MCF 10A (cell line): ENCODE measurements around the gene DOP1A. TPM values are rescaled to one million over a fixed set of nuclear protein-coding genes. Genes with fewer than 3 reads are reported as not detected.

Source experiments
- BruUV-seq: library from RNA; stranded (reverse); fragments of 400-500 nt; replicated peaks from 2 replicates; lab custom pipeline; 2021; lab: Mats Ljungman, UMichigan
- CTCF ChIA-PET: fragments of 300-600 bp; sonication (Branson Sonifier 250); formaldehyde crosslinking; extraction: SDS; loops from one replicate; lab custom pipeline; 2021; ENCODE audit warnings: antibody characterized with exemption, inconsistent platforms; lab: Yijun Ruan, JAX
- POLR2A ChIA-PET: fragments of 300-600, 350-650 bp; sonication (Branson Sonifier 250); formaldehyde crosslinking; extraction: SDS; loops from one replicate; lab custom pipeline; 2020; ENCODE audit warnings: antibody characterized with exemption, inconsistent platforms; lab: Yijun Ruan, JAX
- DNase-seq: peaks from one replicate; pipeline ENCODE4 v3.0.0-alpha.2; 2018; ENCODE audit not compliant: unreplicated experiment
- H3K27ac Mint-ChIP-seq: one replicate; pipeline ENCODE4 v1.8.0; 2022; ENCODE audit warnings: mild to moderate bottlenecking, low read depth, mixed read lengths; ENCODE audit not compliant: unreplicated experiment
- H3K27me3 Mint-ChIP-seq: one replicate; pipeline ENCODE4 v1.8.0; 2022; ENCODE audit warnings: mixed read lengths; ENCODE audit not compliant: insufficient read depth, unreplicated experiment
- H3K36me3 Mint-ChIP-seq: one replicate; pipeline ENCODE4 v1.8.0; 2022; ENCODE audit warnings: mild to moderate bottlenecking, moderate library complexity, mixed read lengths; ENCODE audit not compliant: insufficient read depth, unreplicated experiment
- H3K4me1 Mint-ChIP-seq: one replicate; pipeline ENCODE4 v1.8.0; 2022; ENCODE audit warnings: mixed read lengths; ENCODE audit not compliant: insufficient read depth, unreplicated experiment
- H3K4me3 Mint-ChIP-seq: one replicate; pipeline ENCODE4 v1.8.0; 2022; ENCODE audit warnings: mild to moderate bottlenecking, moderate library complexity, mixed read lengths; ENCODE audit not compliant: unreplicated experiment
- H3K9me3 Mint-ChIP-seq: one replicate; pipeline ENCODE4 v1.8.0; 2022; ENCODE audit warnings: mixed read lengths; ENCODE audit not compliant: unreplicated experiment
- CTCF ChIP-seq: fragments of 200-600 bp; IDR thresholded peaks from one replicate; pipeline ENCODE4 v1.8.0; 2022; ENCODE audit warnings: antibody characterized with exemption, mild to moderate bottlenecking; ENCODE audit not compliant: unreplicated experiment
- intact Hi-C: fragments of 100-400 bp; cut with micrococcal nuclease; formaldehyde crosslinking; loops from 2 replicates; pipeline ENCODE4 v1.14.1; 2022
- total RNA-seq: library from RNA; stranded (reverse); gene quantifications from 2 replicates; pipeline ENCODE4 v1.2.3, GENCODE V29; 2022

DOP1A gene
- total RNA-seq, 1 experiment from 2014 or later, result 31.3 TPM

- H3K36me3 Mint-ChIP-seq, result peaks cover 19% of the 10 kb centered on the region
- ChIA-PET CTCF (interaction anchor here (0.6 to 10.2 kb wide), 2 partner anchors 126 to 1295 kb away, joined by 3 to 88 read pairs; partner anchors contain the start of genes DOP1A and UBE3D), POLR2A (interaction anchor here (0.8 to 5.1 kb wide), 2 partner anchors 10 to 32 kb away, joined by 3 to 42 read pairs; no protein-coding TSS in a partner anchor)
- no peaks in the 10 kb centered on the region for H3K27me3 Mint-ChIP-seq
- TF ChIP-seq CTCF, result no peak
- no peaks in the 10 kb centered on the region for H3K4me1 Mint-ChIP-seq
- DNase-seq, result peak; percentile 16
- intact Hi-C loops, result loop anchor here (5.0 kb wide), 1 partner anchor 945 kb away; the partner anchor contains the start of gene IBTK
- H3K27ac Mint-ChIP-seq, result peak overlapping the region; percentile 90
- H3K4me3 Mint-ChIP-seq, result peak overlapping the region; percentile 88
- BruUV-seq, result TSS peak; percentile 47
- no peaks in the 10 kb centered on the region for H3K9me3 Mint-ChIP-seq
These were observed 125.0 kb downstream of the DOP1A start for GRCh38 chr6:83192456-83192855.

- Mint-ChIP-seq H3K9me3 (no peaks in the 10 kb centered on the region), H3K4me1 (no peaks in the 10 kb centered on the region), H3K27ac (peak within 1 kb of the TSS; percentile 90), H3K27me3 (no peaks in the 10 kb centered on the region), H3K36me3 (peaks cover 16% of the 10 kb centered on the region), H3K4me3 (peak within 1 kb of the TSS; percentile 88)
- POLR2A ChIA-PET, result interaction anchor here (0.7 to 5.1 kb wide), 8 partner anchors 11 to 126 kb away, joined by 3 to 42 read pairs (median 5); partner anchors contain the start of genes DOP1A and UBE3D
- TF ChIP-seq CTCF, result no peak
- CTCF ChIA-PET, result interaction anchor here (0.6 to 10.2 kb wide), 4 partner anchors 127 to 1295 kb away, joined by 3 to 88 read pairs (median 36); partner anchors contain the start of genes DOP1A and UBE3D
- intact Hi-C loops, result loop anchor here (1.0 to 5.0 kb wide), 2 partner anchors 10 to 946 kb away; partner anchors contain the start of gene IBTK
- no TSS peak for BruUV-seq
- peak; percentile 88 for DNase-seq
These were observed 125.6 kb downstream of the DOP1A start, which contains the start of the genes PGM3 and RWDD2A for GRCh38 chr6:83192871-83193746. TSS of gene PGM3 (minus strand) at chr6:83193265. CDS start at chr6:83191012, 2,253 bp downstream. TSS of gene RWDD2A (plus strand) at chr6:83193357. CDS start at chr6:83194452, 1,095 bp downstream.

GRCh38 chr6:83193747-83194566, 126.5 kb downstream of the DOP1A start:
- H3K27me3 Mint-ChIP-seq, result no peaks in the 10 kb centered on the region
- DNase-seq, result peak; percentile 32
- peak overlapping the region; percentile 90 for H3K27ac Mint-ChIP-seq
- CTCF ChIA-PET, result interaction anchor here (0.7 to 8.1 kb wide), 2 partner anchors 128 to 1192 kb away, joined by 3 to 68 read pairs; partner anchors contain the start of genes DOP1A and UBE3D
- H3K9me3 Mint-ChIP-seq, result no peaks in the 10 kb centered on the region
- peak overlapping the region; percentile 88 for H3K4me3 Mint-ChIP-seq
- H3K4me1 Mint-ChIP-seq, result no peaks in the 10 kb centered on the region
- BruUV-seq, result no TSS peak
- intact Hi-C loops, result loop anchor here (1.0 to 5.0 kb wide), 2 partner anchors 11 to 947 kb away; partner anchors contain the start of gene IBTK
- TF ChIP-seq CTCF, result no peak
- H3K36me3 Mint-ChIP-seq, result peaks cover 16% of the 10 kb centered on the region
- POLR2A ChIA-PET, result interaction anchor here (0.7 to 5.1 kb wide), 9 partner anchors 10 to 127 kb away, joined by 3 to 42 read pairs (median 5); partner anchors contain the start of genes DOP1A and UBE3D
